ENCODE data around the gene PTGFRN. TPM values are rescaled to one million over a fixed set of nuclear protein-coding genes. Genes with fewer than 3 reads are reported as not detected.

PTGFRN gene
- polyA plus RNA-seq, 4 donors: 35.3 to 71.5 (median 59.6) TPM

DNA sequence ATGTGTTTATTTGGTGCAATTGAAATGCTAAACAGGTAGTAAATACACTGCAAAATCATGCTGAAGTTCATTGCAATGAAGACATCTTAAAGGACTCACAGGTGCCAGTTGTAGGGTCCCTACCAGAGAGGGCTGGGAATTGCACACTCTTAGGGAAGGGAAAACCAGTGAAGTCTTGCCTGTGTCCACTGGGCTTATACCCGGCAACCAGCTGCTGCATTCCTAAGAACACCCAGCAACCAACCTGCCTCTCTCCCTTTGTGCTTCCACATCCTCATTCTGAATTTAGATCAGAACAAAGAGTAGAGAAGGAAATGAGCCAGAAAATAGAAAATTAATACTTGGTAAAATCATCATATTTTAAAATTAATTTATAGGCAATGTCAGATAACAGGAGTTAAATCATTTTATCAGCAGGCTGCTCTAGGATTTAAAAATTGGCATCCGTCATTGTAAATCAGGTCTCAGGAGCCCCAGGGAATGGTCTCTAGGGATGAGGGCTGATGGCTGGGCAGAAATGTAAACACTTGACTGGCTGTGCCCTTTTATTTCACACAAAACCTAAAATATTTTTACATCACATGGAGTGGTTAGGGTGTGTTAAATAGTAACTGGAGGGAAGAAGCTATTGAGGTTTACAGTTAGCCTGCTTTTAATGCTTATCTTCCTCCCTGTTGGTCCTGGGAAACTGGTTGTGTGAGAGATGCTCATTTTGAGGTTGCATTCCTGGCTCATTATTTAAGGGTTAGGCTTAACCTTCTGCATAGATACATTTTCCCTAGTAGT is 31.3 kb downstream of the PTGFRN start:
- no peak for DNase-seq (ENCODE audit: low read depth in 4 of 4, low spot score in 3 of 4)

DNA sequence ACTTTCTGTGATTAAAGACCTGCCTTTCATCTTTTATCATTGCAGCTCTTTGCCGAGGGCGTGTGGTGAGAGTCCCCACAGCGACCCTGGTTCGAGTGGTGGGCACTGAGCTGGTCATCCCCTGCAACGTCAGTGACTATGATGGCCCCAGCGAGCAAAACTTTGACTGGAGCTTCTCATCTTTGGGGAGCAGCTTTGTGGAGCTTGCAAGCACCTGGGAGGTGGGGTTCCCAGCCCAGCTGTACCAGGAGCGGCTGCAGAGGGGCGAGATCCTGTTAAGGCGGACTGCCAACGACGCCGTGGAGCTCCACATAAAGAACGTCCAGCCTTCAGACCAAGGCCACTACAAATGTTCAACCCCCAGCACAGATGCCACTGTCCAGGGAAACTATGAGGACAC is 32.0 kb downstream of the PTGFRN start:
- DNase-seq (ENCODE audit: low read depth in 4 of 4, low spot score in 3 of 4): no peak

DNA sequence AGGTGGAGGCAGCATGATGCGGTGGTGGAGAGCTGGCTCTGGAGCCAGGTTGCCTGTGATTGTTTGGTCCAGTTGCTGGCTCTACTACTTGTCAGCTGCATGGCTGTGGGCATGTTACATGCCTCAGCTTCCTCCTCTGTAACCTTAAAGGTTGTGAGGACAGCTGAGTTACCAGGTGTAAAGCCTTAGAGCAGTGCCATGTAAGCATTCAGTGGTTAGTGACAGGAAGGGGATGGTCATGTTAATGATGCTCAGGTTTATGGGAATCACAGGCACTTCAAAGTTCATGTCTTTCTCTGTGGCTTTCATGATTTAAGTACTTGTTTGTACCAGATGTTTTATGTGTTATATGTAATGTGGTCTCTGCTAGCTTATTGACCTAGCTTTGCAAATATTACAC is 32.6 kb downstream of the PTGFRN start:
- no peak for DNase-seq (ENCODE audit: low read depth in 4 of 4, low spot score in 3 of 4)

- DNase-seq (ENCODE audit: low read depth in 4 of 4, low spot score in 3 of 4): no peak
These were observed 33.7 kb downstream of the PTGFRN start for GRCh38 chr1:116943438-116943837.

- no peak for DNase-seq (ENCODE audit: low read depth in 4 of 4, low spot score in 3 of 4)
These were observed 34.9 kb downstream of the PTGFRN start for GRCh38 chr1:116944613-116945012.

GRCh38 chr1:116945421-116945820 is 35.7 kb downstream of the PTGFRN start:
- no peak for DNase-seq (ENCODE audit: low read depth in 4 of 4, low spot score in 3 of 4)

DNA sequence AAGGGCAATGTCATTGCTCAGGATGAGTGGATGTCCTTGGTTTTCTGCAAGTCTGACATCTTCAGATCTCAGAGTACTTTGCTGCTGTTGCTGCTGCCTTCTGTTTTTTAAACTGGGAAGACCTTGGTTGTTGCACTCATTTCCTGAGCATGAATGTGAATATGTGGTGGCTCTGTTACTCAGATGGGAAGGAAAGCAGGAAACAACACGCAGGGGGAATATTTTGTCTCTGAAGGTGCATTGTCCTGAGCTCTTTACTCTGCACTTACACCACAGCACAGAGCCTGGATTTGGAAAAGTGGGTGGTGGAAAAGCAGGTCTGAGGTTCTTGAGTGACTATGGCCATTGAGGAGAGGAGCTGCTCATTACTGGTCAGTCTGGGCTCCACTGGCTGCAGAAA is 36.3 kb downstream of the PTGFRN start:
- DNase-seq (ENCODE audit: low read depth in 4 of 4, low spot score in 3 of 4): no peak

GRCh38 chr1:116947092-116947860 is 37.6 kb downstream of the PTGFRN start:
- DNase-seq (ENCODE audit: low read depth in 4 of 4, low spot score in 3 of 4): no peak

DNA sequence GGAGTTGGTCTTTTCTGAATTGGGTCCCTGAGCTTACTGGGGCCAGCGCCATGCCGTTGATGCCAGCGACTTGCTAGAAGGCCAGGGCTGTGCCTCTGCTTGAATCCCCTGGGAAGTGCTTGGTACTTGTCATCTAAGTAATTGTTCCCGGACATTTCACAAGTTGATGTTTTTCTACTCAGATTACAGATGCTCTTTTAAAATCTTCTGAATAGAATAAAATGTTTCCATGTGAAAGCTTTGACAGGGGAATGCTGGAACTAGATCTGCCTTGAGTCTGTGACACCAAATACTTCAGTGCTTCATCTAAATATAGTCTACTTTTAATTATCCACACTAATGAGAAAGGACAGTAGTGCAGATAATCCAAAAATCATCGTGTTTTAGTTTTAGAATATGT is 38.3 kb downstream of the PTGFRN start:
- DNase-seq (ENCODE audit: low read depth in 4 of 4, low spot score in 3 of 4): no peak

- no peak for DNase-seq (ENCODE audit: low read depth in 4 of 4, low spot score in 3 of 4)
These were observed 38.9 kb downstream of the PTGFRN start for GRCh38 chr1:116948642-116949041.

GRCh38 chr1:116949213-116949985 is 39.7 kb downstream of the PTGFRN start:
- DNase-seq (ENCODE audit: low read depth in 4 of 4, low spot score in 3 of 4): no peak

GRCh38 chr1:116950517-116951199 is 40.9 kb downstream of the PTGFRN start:
- no peak for DNase-seq (ENCODE audit: low read depth in 4 of 4, low spot score in 3 of 4)

DNA sequence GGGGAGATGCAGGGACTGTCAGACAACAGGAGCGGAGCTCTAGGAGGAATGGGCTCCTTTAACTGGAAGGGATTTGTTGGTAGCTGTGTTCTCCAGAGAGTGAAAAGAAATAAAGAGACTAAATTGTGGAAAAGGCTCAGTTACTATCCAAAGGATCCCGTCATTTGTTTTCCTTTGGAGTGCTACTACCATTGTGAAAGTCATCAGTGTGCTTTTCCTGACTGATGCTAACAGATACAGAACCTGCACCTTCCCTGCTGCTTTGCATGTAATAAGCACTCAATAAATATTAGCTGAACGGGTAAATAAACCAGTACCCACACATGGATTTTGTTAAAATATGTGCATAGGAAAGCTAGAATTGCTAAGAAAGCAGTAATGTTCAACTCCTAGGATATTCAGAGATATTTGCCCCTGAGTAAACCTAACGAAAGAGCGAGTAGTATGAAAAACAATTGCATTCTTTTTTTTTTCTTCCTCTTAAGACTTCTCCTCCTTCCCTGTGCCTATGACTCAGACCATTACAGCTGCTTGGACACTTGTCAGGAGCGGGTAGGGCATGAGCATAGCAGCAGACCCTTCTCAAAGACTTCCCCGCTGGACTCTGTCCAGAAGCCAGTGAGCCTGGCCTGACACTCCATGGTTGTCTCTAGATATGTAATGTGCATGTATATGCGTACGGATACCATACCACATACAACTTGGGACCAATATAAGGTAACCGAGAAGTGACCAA is 41.7 kb downstream of the PTGFRN start:
- no peak for DNase-seq (ENCODE audit: low read depth in 4 of 4, low spot score in 3 of 4)

- no peak for DNase-seq (ENCODE audit: low read depth in 4 of 4, low spot score in 3 of 4)
These were observed 43.1 kb downstream of the PTGFRN start for GRCh38 chr1:116952738-116953275.

DNA sequence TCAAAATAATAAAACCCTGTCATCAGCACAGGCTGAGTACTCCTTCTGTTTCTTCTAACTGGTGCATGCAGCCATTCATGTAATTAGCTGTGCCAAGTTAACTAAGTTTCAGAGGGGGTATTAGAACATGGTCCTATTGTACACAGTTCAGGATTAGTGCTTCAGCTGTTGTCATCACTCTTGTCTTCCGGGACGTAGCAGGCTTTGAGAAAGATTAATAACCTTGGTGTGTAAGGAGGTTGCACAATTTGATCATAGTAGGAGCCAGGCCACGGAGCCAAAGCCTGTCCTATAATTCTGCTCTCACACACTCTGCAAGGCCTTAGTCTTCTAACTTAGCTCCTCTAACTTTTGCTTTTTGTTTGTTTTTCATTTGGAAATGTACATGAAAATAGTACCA is 44.7 kb downstream of the PTGFRN start:
- no peak for DNase-seq (ENCODE audit: low read depth in 4 of 4, low spot score in 3 of 4)

DNA sequence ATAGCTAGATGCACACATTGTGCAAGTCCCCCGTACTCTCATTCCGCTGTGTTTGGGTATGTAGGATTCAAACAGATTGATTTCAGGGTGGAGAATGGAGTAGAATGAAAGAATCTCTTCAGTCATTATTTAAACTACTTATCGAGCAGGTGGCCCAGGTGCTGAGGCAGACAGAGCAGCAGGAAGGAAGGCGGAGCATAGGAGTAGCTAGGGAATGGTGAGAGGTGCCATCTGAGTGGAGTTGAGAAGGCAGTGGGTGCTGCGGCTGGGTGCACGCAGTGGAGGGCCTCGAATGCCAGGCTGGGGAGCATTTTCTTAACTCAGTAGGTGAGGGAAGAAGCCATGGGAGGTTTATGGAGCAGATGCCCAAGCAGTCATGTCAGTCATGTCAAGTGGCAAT is 46.7 kb downstream of the PTGFRN start:
- DNase-seq (ENCODE audit: low read depth in 4 of 4, low spot score in 3 of 4): no peak

- no peak for DNase-seq (ENCODE audit: low read depth in 4 of 4, low spot score in 3 of 4)
These were observed 47.9 kb downstream of the PTGFRN start for GRCh38 chr1:116957646-116958045.

DNA sequence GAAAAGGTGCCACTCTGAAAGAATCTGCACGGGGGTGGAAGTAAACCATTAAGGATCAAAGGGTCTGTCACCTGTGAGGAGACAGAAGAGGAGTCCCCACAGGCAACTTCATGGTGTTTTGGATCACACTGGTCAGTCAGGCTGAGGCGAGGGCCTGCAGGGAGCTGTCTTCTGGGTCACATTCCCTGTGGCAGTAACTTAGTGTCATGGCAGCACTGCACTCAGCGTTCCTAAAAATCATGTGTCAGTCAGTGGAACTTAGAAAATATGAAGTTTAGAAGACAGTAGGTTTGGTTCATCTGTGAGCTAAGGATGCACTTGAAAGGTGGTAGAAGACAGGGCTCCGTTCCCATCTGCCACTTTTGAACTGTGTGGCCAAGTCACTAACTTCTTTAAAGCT is 48.4 kb downstream of the PTGFRN start:
- DNase-seq (ENCODE audit: low read depth in 4 of 4, low spot score in 3 of 4): no peak

- DNase-seq (ENCODE audit: low read depth in 4 of 4, low spot score in 3 of 4): no peak
These were observed 49.3 kb downstream of the PTGFRN start for GRCh38 chr1:116958977-116959376.

GRCh38 chr1:116961606-116962005 is 51.9 kb downstream of the PTGFRN start:
- DNase-seq (ENCODE audit: low read depth in 4 of 4, low spot score in 3 of 4): no peak
